Heart left ventricle (tissue), 16 donors: ENCODE measurements around the gene MAST3. TPM values are rescaled to one million over a fixed set of nuclear protein-coding genes. Genes with fewer than 3 reads are reported as not detected.
A peak's percentile ranks its signal among the peaks of the same experiment; 100 is the strongest.

Source experiments
- ATAC-seq, 4 donors: fragments of 200-7000 bp; cut with Tn5 transposase; one replicate each; pipeline ENCODE4 v1.9.1; 2020 to 2022; ENCODE audit warnings: moderate library complexity in 4 of 4, mild to moderate bottlenecking in 3 of 4, moderate number of reproducible peaks in 1 of 4
- DNase-seq, 5 donors: peaks; one replicate each; pipeline ENCODE4 v3.0.0-alpha.2; 2020
- H3K27ac ChIP-seq, 12 donors: fragments of 200-600 bp; sonication (generic) in 4 of 12; one replicate each; pipeline versions ENCODE4 v1.5.0 to v1.8.0; 2016 to 2022; ENCODE audit warnings: mild to moderate bottlenecking in 2 of 12
- H3K27me3 ChIP-seq, 9 donors: fragments of 200-600 bp; sonication (generic) in 2 of 9; one replicate each; pipeline versions ENCODE4 v1.5.1 to v1.8.0; 2016 to 2022; ENCODE audit warnings: mild to moderate bottlenecking in 3 of 9
- H3K36me3 ChIP-seq, 9 donors: fragments of 200-600 bp; sonication (generic) in 2 of 9; one replicate each; pipeline versions ENCODE4 v1.5.0 to v1.8.0; 2018 to 2022; ENCODE audit warnings: mild to moderate bottlenecking in 2 of 9
- H3K4me1 ChIP-seq, 12 donors: fragments of 200-600 bp; sonication (generic) in 4 of 12; one replicate each; pipeline versions ENCODE4 v1.5.0 to v1.8.0; 2016 to 2022; ENCODE audit warnings: mild to moderate bottlenecking in 3 of 12
- H3K4me3 ChIP-seq, 12 donors: fragments of 200-600 bp; sonication (generic) in 4 of 12; one replicate each; pipeline versions ENCODE4 v1.5.0 to v1.8.0; 2017 to 2022; ENCODE audit warnings: mild to moderate bottlenecking in 9 of 12, moderate library complexity in 4 of 12
- H3K9me3 ChIP-seq, 12 donors: fragments of 200-600 bp; sonication (generic) in 4 of 12; one replicate each; pipeline versions ENCODE4 v1.5.0 to v1.8.0; 2016 to 2022; ENCODE audit warnings: mild to moderate bottlenecking in 1 of 12
- CTCF ChIP-seq, 12 donors: fragments of 200-600 bp; sonication (generic) in 4 of 12; IDR thresholded peaks; one replicate each; pipeline versions ENCODE4 v1.5.0 to v1.8.0; 2018 to 2022; ENCODE audit warnings: antibody characterized with exemption in 12 of 12, mild to moderate bottlenecking in 5 of 12
- POLR2A ChIP-seq, 2 donors: fragments of 450-650 bp; IDR thresholded peaks; one replicate each; pipeline ENCODE4 v1.6.1; 2017; ENCODE audit warnings: antibody characterized with exemption in 2 of 2, mild to moderate bottlenecking in 2 of 2, moderate library complexity in 2 of 2
- WGBS, 4 donors: extraction: QIAGEN DNeasy Blood & Tissue Kit in 2 of 4; methylation state at CpG; one replicate each; pipeline versions ENCODE4 v1.1.5 to v1.1.7; 2013 to 2018; 5-methylcytosine and 5-hydroxymethylcytosine counted together
- intact Hi-C, 10 donors: fragments of 100-400 bp; cut with DNase I; formaldehyde crosslinking; loops; one replicate each; pipeline versions ENCODE4 v1.11.1 to v1.14.2; 2022
- polyA plus RNA-seq, 2 donors: library from polyadenylated mRNA; stranded (reverse); fragments of 200-250 nt; gene quantifications; one replicate each; pipeline ENCODE4 v1.2.3, GENCODE V29; 2013
- total RNA-seq, 9 donors: library from RNA; depleted of rRNA in 2 of 9; stranded (reverse); fragments of >200 nt in 2 of 9; fragmentation: NEBNext Ultra II Directional in 3 of 9; extraction: Animal tissue kit (Norgen Biotek cat#: 25700) in 3 of 9; gene quantifications; one replicate each; pipeline versions ENCODE4 v1.1.0 to v1.2.4, GENCODE V29; 2016 to 2023
- donor health status: ischemic (EF 13 %, LVEDD 7.1; RV severe dilation, severe dysfunction).
- donor health status: healthy with polysubstance abuse.
- donor health status: DM: no; HTN: yes; CAD: no.
- donor health status: DM: no; HTN: no; CAD: no.
- donor health status: ischemic (EF 25% LVEDD 6.9; RV normal size, moderate dysfunction).
- donor health status: ischemic (EF 25% LVEDD 5.7; RV mildly dilated, moderate dysfunction).
- donor health status: healthy.
- donor health status: DM: yes; HTN: yes; CAD: no.
- donor health status: ischemic (EF 35%, LVEDD 5.7; RV mildly dilated, moderate dysfunction).
- donor health status: nonischemic (EF 11% LVEDD 7.7; RV severe dilation, severe dysfunction).
- donor health status: DM: yes; HTN: yes; CAD: no.
- donor health status: PGD.
- donor health status: ischemic (EF 29% LVEDD 5.4; RV normal size, mild dysfunction).
- donor health status: nonischemic (EF 23%, LVEDD 6.1; RV moderate dilation, normal function).

The MAST3 gene
- total and polyA plus RNA-seq, 11 donors: 1.5 to 9.8 (median 4.7) TPM

DNA sequence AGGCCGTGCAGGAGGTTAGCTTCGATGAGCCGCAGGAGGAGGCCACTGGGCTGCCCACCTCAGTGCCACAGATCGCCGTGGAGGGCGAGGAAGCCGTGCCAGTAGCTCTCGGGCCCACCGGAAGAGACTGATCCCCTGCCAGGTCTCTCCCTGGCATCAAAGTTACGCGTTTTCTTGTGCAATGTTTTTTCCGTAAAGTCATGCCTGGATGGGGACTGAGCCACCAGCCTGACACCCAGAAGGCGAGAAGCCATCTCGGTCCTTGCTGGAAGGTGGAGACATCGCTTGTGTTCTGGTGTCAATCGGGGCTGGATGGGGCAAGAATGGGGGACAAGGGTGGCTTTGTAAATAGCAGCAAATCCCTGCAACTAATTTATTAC is 52.0 kb downstream of the MAST3 start:
- DNase-seq (no peak), ATAC-seq (no peak)
- Histone ChIP-seq H3K4me1 (peaks cover 4 to 23% (median 12%) of the 10 kb centered on the region in 12 donors), H3K36me3 (peaks cover 0 to 36% (median 18%) of the 10 kb centered on the region in 9 donors), H3K4me3 (no peak overlapping the region), H3K9me3 (no peaks in the 10 kb centered on the region), H3K27ac (no peak overlapping the region), H3K27me3 (no peaks in the 10 kb centered on the region)
- WGBS, 4 donors: 79 to 92% (median 90%) methylated on average over 6 to 16 of the region's 16 CpGs
- TF ChIP-seq CTCF (IDR thresholded peaks at IDR 0.05) (no peak), POLR2A (IDR thresholded peaks at IDR 0.05) (no peak)
- intact Hi-C loops: no loop called here

DNA sequence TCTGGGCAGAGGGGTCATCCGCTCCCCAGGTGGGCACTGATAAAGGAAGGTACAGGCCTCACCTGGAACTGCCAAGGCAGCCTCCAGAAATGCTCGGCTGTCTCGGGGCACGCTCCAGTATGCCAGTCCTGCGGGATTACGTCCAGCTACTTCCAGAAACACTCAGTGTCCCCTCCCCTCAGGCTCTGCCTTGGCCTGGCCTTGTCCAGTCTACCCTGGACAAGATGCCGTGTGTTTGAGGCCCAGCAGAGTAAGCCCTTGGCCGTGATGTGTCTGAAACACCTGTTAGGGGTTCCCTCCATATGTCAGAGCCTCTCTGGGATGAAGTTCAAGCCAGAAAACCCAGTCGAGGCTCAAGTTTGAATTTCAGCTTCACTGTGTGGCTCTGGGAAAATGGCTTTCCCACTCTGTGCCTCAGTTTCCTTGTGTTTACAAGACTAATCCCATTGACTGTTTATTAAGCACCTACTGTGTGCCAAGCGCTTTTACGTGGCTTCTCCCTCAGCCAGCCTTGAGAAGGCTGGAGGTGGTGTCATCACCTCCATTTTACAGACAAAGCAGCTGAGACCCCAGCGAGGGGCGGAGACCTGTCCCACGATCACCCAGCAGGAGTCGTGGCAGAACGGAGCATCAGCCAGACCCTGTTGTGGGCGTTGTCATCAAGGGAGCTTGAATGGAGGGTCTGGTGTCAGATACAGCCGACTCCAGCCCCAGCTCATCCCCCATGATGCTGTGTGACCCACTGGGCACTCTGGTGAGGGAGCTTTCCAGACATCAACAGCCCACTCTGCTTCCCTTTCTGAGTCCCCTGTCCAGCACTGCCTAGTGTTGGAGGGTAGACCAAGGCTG is 53.4 kb downstream of the MAST3 start:
- ATAC-seq (no peak), DNase-seq (no peak)
- H3K9me3 ChIP-seq: no peaks in the 10 kb centered on the region
- H3K4me3 ChIP-seq: no peak overlapping the region
- 85 to 96% (median 90%) methylated on average over 15 to 18 of the region's 18 CpGs for WGBS, 4 donors
- peaks cover 4 to 33% (median 14%) of the 10 kb centered on the region in 12 donors for H3K4me1 ChIP-seq
- intact Hi-C loops: loop anchor here in 7 of 10 donors (5.0 to 10.0 kb wide), 3 partner anchors 34 to 146 kb away; partner anchors contain the start of gene ARRDC2 (in 1 of the 7)
- no peak overlapping the region for H3K27ac ChIP-seq
- no peak for TF ChIP-seq CTCF (IDR thresholded peaks at IDR 0.05)
- TF ChIP-seq POLR2A (IDR thresholded peaks at IDR 0.05): no peak
- H3K27me3 ChIP-seq: no peaks in the 10 kb centered on the region
- peaks cover 0 to 26% (median 7%) of the 10 kb centered on the region in 9 donors for H3K36me3 ChIP-seq

DNA sequence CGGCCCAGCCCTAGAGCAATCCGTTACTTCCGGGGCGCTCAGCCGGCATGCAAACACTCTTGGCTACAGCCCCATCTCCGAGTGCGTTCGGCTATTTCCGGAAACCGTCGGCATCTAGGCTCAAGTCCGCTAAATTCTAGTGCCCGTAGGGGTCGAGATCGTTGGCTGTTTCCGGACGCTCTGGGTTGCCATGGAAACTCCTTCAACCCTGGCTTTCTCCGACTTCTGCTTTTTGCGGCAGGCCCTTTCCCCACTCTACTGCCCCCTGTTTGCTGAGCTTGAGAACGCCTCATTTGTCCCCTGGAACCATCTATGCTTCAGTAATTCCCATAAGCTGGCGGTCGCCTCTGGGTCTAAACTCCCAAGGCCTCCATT is 54.9 kb downstream of the MAST3 start:
- peak overlapping the region; percentile 81 to 98 (median 94) for H3K4me3 ChIP-seq
- WGBS, 4 donors: 0 to 1% (median 0%) methylated on average over 19 to 22 of the region's 22 CpGs
- intact Hi-C loops: loop anchor here in 8 of 10 donors (2.0 to 10.0 kb wide), 5 partner anchors 35 to 148 kb away; partner anchors contain the start of genes ARRDC2 (in 1 of the 8) and MPV17L2 (in 1 of the 8)
- ATAC-seq: peak; percentile 55 to 77 (median 74)
- peaks cover 0 to 14% (median 2%) of the 10 kb centered on the region in 9 donors for H3K36me3 ChIP-seq
- peak overlapping the region; percentile 86 to 99 (median 95) for H3K27ac ChIP-seq
- peaks cover 8 to 47% (median 27%) of the 10 kb centered on the region in 12 donors for H3K4me1 ChIP-seq
- TF ChIP-seq CTCF (IDR thresholded peaks at IDR 0.05) (peak; percentile 37 to 79 (median 58)), POLR2A (IDR thresholded peaks at IDR 0.05) (no peak)
- H3K27me3 ChIP-seq: no peaks in the 10 kb centered on the region
- DNase-seq: peak; percentile 95 to 98 (median 97)
- H3K9me3 ChIP-seq: no peaks in the 10 kb centered on the region
